ENCODE results near the gene TRAPPC6A. TPM values are rescaled to one million over a fixed set of nuclear protein-coding genes. Genes with fewer than 3 reads are reported as not detected.

The TRAPPC6A gene
- total and polyA plus RNA-seq, 9 of the 15 experiments (the other 6 are each of a cell fraction or from before 2014, with no cell fraction given): 0.82 to 23.6 (median 11.6) TPM

DNA sequence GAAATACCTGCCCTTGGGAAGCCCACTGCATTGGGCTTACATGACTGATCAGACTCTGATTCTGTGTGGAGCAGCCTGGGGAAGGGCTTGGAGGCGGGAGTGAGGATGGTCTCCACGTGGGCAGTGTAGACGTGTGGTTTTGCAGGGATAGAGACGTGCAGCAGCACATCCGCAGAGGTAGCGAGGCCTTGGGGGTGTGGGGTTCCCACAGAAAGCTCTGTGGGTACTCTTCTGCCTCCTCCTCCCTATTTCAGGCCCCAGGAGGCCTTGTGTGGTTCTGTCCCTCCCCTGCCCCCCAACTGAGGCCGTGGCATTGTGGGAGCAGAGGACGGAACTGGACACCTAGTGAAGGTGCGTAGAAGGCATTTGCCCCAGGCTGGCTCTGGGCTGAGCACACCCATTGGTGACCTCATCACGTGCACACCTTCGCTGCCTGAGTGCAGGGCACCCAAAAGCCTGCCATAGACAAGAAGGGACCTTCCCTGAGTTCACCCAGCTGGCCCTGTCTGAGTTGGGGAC is 56.2 kb downstream of the TRAPPC6A start:
- intact Hi-C loops (cut with micrococcal nuclease): no loop called here
- ATAC-seq (no peak), DNase-seq (ENCODE audit: extremely low read depth in 1 of 4, low spot score in 3 of 4) (no peak), FAIRE-seq (no peak)
- Histone ChIP-seq H3K4me1 (replicated peaks in 1 of 2; ENCODE audit: control insufficient read depth in 2 of 2, insufficient read depth in 2 of 2, low read length in 2 of 2) (peaks cover 9 to 33% of the 10 kb centered on the region in 2 experiments), H3K4me3 (no peak overlapping the region), H3K36me3 (ENCODE audit: control insufficient read depth, insufficient read depth, low read length) (peaks cover 11% of the 10 kb centered on the region; the same call in 2 of the 3 replicates), H3K4me2 (ENCODE audit: insufficient read depth, low read length) (no peak overlapping the region), H3K9ac (ENCODE audit: insufficient read depth in 1 of 2, low read depth in 2 of 2, low read length in 2 of 2) (0 out of 4 replicates have a peak overlapping the region, but pooled peaks of 1 of the 2 experiments have one; percentile 28), H3K9me1 (ENCODE audit: control insufficient read depth, insufficient read depth, low read length) (peaks cover 7% of the 10 kb centered on the region), H3K79me2 (ENCODE audit: control insufficient read depth, insufficient read depth, low read length) (peaks cover 49% of the 10 kb centered on the region), H2AFZ (ENCODE audit: low read depth, low read length) (no peak overlapping the region), H3K27ac (ENCODE audit: extremely low read depth, low read depth, low read length) (no peak overlapping the region), H3K9me3 (replicated peaks; ENCODE audit: control insufficient read depth, insufficient read depth, low read depth, low read length) (no peaks in the 10 kb centered on the region), H4K20me1 (replicated peaks; ENCODE audit: control insufficient read depth, insufficient read depth, low read length) (peaks cover 53% of the 10 kb centered on the region), H3K27me3 (ENCODE audit: control insufficient read depth in 2 of 2, insufficient read depth in 2 of 2, low read length in 2 of 2) (no peaks in the 10 kb centered on the region)
- TF ChIP-seq XRCC5 (IDR thresholded peaks at IDR 0.05; ENCODE audit: low read depth, low read length) (no peak), GABPB2 (CRISPR knock-in tag; conservative IDR thresholded peaks at IDR 0.05) (no peak)
- TF ChIP-seq, protein P1, sequence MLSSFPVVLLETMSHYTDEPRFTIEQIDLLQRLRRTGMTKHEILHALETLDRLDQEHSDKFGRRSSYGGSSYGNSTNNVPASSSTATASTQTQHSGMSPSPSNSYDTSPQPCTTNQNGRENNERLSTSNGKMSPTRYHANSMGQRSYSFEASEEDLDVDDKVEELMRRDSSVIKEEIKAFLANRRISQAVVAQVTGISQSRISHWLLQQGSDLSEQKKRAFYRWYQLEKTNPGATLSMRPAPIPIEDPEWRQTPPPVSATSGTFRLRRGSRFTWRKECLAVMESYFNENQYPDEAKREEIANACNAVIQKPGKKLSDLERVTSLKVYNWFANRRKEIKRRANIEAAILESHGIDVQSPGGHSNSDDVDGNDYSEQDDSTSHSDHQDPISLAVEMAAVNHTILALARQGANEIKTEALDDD (IDR thresholded peaks at IDR 0.05): no peak
- 83% methylated on average over 9 of the region's 11 CpGs for WGBS (ENCODE audit: insufficient coverage, low coverage, missing lambda C conversion rate)
- CTCF ChIA-PET (ENCODE audit: low intra/inter-chr PET ratio): no interaction called here
- BruUV-seq (replicated peaks): no TSS peak
- in situ Hi-C loops (cut with MboI): no loop called here
- POLR2A ChIA-PET: no interaction called here

DNA sequence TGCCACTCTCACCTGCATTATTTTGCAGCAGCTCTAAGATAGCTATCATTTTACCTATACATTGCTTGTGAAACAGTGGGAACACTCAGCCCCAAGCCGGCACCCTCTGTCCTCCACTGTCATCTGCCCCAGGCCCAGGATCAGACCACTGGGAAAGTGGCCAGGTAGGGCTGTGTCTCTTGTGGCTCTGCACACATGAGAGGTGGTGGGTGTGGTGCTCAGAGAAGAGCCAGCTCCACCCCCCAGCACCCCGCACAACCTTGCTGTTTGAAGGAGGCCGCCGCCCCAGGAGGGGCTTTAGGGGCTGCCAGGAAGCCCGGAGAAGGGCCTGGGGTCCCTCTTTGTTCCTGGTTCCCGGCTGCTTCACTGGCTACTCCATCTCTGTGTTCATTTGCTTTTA is 58.5 kb downstream of the TRAPPC6A start:
- BruUV-seq (replicated peaks): no TSS peak
- Histone ChIP-seq H4K20me1 (replicated peaks; ENCODE audit: control insufficient read depth, insufficient read depth, low read length) (peaks cover 45% of the 10 kb centered on the region), H3K9me1 (ENCODE audit: control insufficient read depth, insufficient read depth, low read length) (peaks cover 7% of the 10 kb centered on the region), H3K9me3 (replicated peaks; ENCODE audit: control insufficient read depth, insufficient read depth, low read depth, low read length) (no peaks in the 10 kb centered on the region), H3K79me2 (ENCODE audit: control insufficient read depth, insufficient read depth, low read length) (peaks cover 53% of the 10 kb centered on the region), H3K4me3 (no peak overlapping the region), H3K4me2 (ENCODE audit: insufficient read depth, low read length) (no peak overlapping the region), H3K27me3 (ENCODE audit: control insufficient read depth in 2 of 2, insufficient read depth in 2 of 2, low read length in 2 of 2) (no peaks in the 10 kb centered on the region), H3K36me3 (ENCODE audit: control insufficient read depth, insufficient read depth, low read length) (peaks cover 14% of the 10 kb centered on the region; the same call in 2 of the 3 replicates), H3K4me1 (replicated peaks in 1 of 2; ENCODE audit: control insufficient read depth in 2 of 2, insufficient read depth in 2 of 2, low read length in 2 of 2) (peaks cover 4 to 32% of the 10 kb centered on the region in 2 experiments; a peak in 4 of 5 replicates), H2AFZ (ENCODE audit: low read depth, low read length) (no peak overlapping the region), H3K9ac (ENCODE audit: insufficient read depth in 1 of 2, low read depth in 2 of 2, low read length in 2 of 2) (no peak overlapping the region), H3K27ac (ENCODE audit: extremely low read depth, low read depth, low read length) (no peak overlapping the region)
- FAIRE-seq (no peak), ATAC-seq (no peak), DNase-seq (ENCODE audit: extremely low read depth in 1 of 4, low spot score in 3 of 4) (no peak)
- POLR2A ChIA-PET: no interaction called here
- CTCF ChIA-PET (ENCODE audit: low intra/inter-chr PET ratio): no interaction called here
- WGBS (ENCODE audit: insufficient coverage, low coverage, missing lambda C conversion rate): 80% methylated on average over 6 of the region's 6 CpGs
- intact Hi-C loops (cut with micrococcal nuclease): no loop called here
- in situ Hi-C loops (cut with MboI): no loop called here
- TF ChIP-seq PPARD (CRISPR knock-in tag; IDR thresholded peaks at IDR 0.05) (no peak), SP2 (IDR thresholded peaks at IDR 0.05; ENCODE audit: extremely low read depth, low read depth, low read length, poor library complexity, severe bottlenecking) (no peak), PCBP1 (IDR thresholded peaks at IDR 0.05; ENCODE audit: low read depth, low read length, poor library complexity, severe bottlenecking) (no peak), POU5F1 (IDR thresholded peaks at IDR 0.05; ENCODE audit: borderline replicate concordance, low read depth, low read length, partially characterized antibody) (no peak), PRPF4 (IDR thresholded peaks at IDR 0.05; ENCODE audit: insufficient read depth, low read depth, low read length, poor library complexity, severe bottlenecking) (no peak), FOS (IDR thresholded peaks at IDR 0.05; ENCODE audit: extremely low read depth, insufficient read length) (no peak), ZNF41 (CRISPR knock-in tag; conservative IDR thresholded peaks at IDR 0.05) (no peak)
- TF ChIP-seq, protein P2, sequence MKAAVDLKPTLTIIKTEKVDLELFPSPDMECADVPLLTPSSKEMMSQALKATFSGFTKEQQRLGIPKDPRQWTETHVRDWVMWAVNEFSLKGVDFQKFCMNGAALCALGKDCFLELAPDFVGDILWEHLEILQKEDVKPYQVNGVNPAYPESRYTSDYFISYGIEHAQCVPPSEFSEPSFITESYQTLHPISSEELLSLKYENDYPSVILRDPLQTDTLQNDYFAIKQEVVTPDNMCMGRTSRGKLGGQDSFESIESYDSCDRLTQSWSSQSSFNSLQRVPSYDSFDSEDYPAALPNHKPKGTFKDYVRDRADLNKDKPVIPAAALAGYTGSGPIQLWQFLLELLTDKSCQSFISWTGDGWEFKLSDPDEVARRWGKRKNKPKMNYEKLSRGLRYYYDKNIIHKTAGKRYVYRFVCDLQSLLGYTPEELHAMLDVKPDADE (conservative IDR thresholded peaks at IDR 0.05; ENCODE audit: control insufficient read depth, low read depth, low read length): no peak
- TF ChIP-seq, protein P3, sequence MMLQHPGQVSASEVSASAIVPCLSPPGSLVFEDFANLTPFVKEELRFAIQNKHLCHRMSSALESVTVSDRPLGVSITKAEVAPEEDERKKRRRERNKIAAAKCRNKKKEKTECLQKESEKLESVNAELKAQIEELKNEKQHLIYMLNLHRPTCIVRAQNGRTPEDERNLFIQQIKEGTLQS (IDR thresholded peaks at IDR 0.05): no peak
- TF ChIP-seq, protein P3 (CRISPR knock-in tag; conservative IDR thresholded peaks at IDR 0.05): no peak

Data from K562 (cell line).